Heart right ventricle (tissue), 16 donors: ENCODE results near the gene POLA1. TPM values are rescaled to one million over a fixed set of nuclear protein-coding genes. Genes with fewer than 3 reads are reported as not detected.

Experiments used
- ATAC-seq, 8 donors: fragments of 200-7000 bp; cut with Tn5 transposase; one replicate each; pipeline ENCODE4 v1.9.1; 2020; ENCODE audit warnings: mild to moderate bottlenecking in 8 of 8, moderate library complexity in 8 of 8, moderate number of reproducible peaks in 1 of 8
- DNase-seq, 2 donors: peaks; one replicate each; pipeline ENCODE4 v3.0.0-alpha.2; 2020
- H3K27ac ChIP-seq, 10 donors: fragments of 200-600 bp; sonication (generic) in 2 of 10; one replicate each; pipeline versions ENCODE4 v1.5.0 to v1.8.0; 2020 to 2022; ENCODE audit warnings: mild to moderate bottlenecking in 3 of 10
- H3K27me3 ChIP-seq, 7 donors: fragments of 200-600 bp; one replicate each; pipeline ENCODE4 v1.8.0; 2021 to 2022; ENCODE audit warnings: mild to moderate bottlenecking in 2 of 7
- H3K36me3 ChIP-seq, 9 donors: fragments of 200-600 bp; sonication (generic) in 1 of 9; one replicate each; pipeline versions ENCODE4 v1.5.0 to v1.8.0; 2020 to 2022; ENCODE audit warnings: mild to moderate bottlenecking in 2 of 9
- H3K4me1 ChIP-seq, 9 donors: fragments of 200-600 bp; sonication (generic) in 1 of 9; one replicate each; pipeline versions ENCODE4 v1.5.0 to v1.8.0; 2020 to 2022; ENCODE audit warnings: mild to moderate bottlenecking in 4 of 9
- H3K4me3 ChIP-seq, 10 donors: fragments of 200-600 bp; sonication (generic) in 2 of 10; one replicate each; pipeline versions ENCODE4 v1.5.0 to v1.8.0; 2020 to 2022; ENCODE audit warnings: mild to moderate bottlenecking in 7 of 10, moderate library complexity in 2 of 10
- H3K9me3 ChIP-seq, 11 donors: fragments of 200-600 bp in 10 of 11; sonication (generic) in 2 of 11; one replicate each; pipeline versions ENCODE4 v1.5.0 to v1.8.0; 2013 to 2022; ENCODE audit warnings: mild to moderate bottlenecking in 2 of 11, control low read depth in 1 of 11, moderate library complexity in 1 of 11
- CTCF ChIP-seq, 9 donors: fragments of 200-600 bp; sonication (generic) in 2 of 9; IDR thresholded peaks; one replicate each; pipeline versions ENCODE4 v1.5.0 to v1.8.0; 2021 to 2022; ENCODE audit warnings: antibody characterized with exemption in 9 of 9, mild to moderate bottlenecking in 5 of 9, moderate library complexity in 1 of 9
- WGBS, 2 donors: extraction: QIAGEN DNeasy Blood & Tissue Kit; methylation state at CpG; one replicate each; pipeline ENCODE4 v1.1.7; 2013; ENCODE audit warnings: inconsistent platforms in 1 of 2; 5-methylcytosine and 5-hydroxymethylcytosine counted together
- intact Hi-C, 10 donors: fragments of 100-400 bp; cut with DNase I; formaldehyde crosslinking; loops; one replicate each; pipeline versions ENCODE4 v1.11.1 to v1.14.2; 2022
- polyA plus RNA-seq, 2 donors: library from polyadenylated mRNA; stranded (reverse); fragments of 200-250 nt; gene quantifications; one replicate each; pipeline ENCODE4 v1.2.3, GENCODE V29; 2013
- total RNA-seq, 10 donors: library from RNA; stranded (reverse); fragmentation: NEBNext Ultra II Directional in 3 of 10; extraction: Animal tissue kit (Norgen Biotek cat#: 25700) in 3 of 10; gene quantifications; one replicate each; pipeline versions ENCODE4 v1.2.1 to v1.2.4, GENCODE V29; 2021 to 2023
- donor health status: Arrhythmogenic right ventricular cardiomyopathy.
- donor health status: ischemic (EF 13 %, LVEDD 7.1; RV severe dilation, severe dysfunction).
- donor health status: healthy with polysubstance abuse.
- donor health status: DM: no; HTN: yes; CAD: no.
- donor health status: DM: no; HTN: no; CAD: no.
- donor health status: ischemic (EF 25% LVEDD 6.9; RV normal size, moderate dysfunction).
- donor health status: ischemic (EF 25% LVEDD 5.7; RV mildly dilated, moderate dysfunction).
- donor health status: healthy.
- donor health status: DM: yes; HTN: yes; CAD: no.
- donor health status: Ischemic cardiomyopathy.
- donor health status: ischemic (EF 35%, LVEDD 5.7; RV mildly dilated, moderate dysfunction).
- donor health status: nonischemic (EF 11% LVEDD 7.7; RV severe dilation, severe dysfunction).
- donor health status: DM: yes; HTN: yes; CAD: no.
- donor health status: PGD.
- donor health status: ischemic (EF 29% LVEDD 5.4; RV normal size, mild dysfunction).
- donor health status: nonischemic (EF 23%, LVEDD 6.1; RV moderate dilation, normal function).

The POLA1 gene
- total and polyA plus RNA-seq, 12 donors = 2.6 to 8.5 (median 6.1) TPM

GRCh38 chrX:25011589-25012432 lies 318.1 kb downstream of the POLA1 start:
- no peak overlapping the region for H3K4me3 ChIP-seq
- WGBS, 2 donors = 4 to 11% methylated on average over 32 of the region's 32 CpGs
- no peak for ATAC-seq
- H3K4me1 ChIP-seq = peaks cover 0 to 25% (median 7%) of the 10 kb centered on the region in 9 donors
- H3K27me3 ChIP-seq = peaks cover 14 to 98% (median 92%) of the 10 kb centered on the region in 7 donors
- no peaks in the 10 kb centered on the region for H3K36me3 ChIP-seq
- no peak for DNase-seq
- H3K27ac ChIP-seq = no peak overlapping the region
- TF ChIP-seq CTCF (IDR thresholded peaks at IDR 0.05) = no peak
- intact Hi-C loops = no loop called here
- no peaks in the 10 kb centered on the region for H3K9me3 ChIP-seq

- Histone ChIP-seq H3K9me3 (no peaks in the 10 kb centered on the region), H3K4me3 (peak overlapping the region in 5 of 10 donors; percentile 10 to 24 (median 12)), H3K4me1 (peaks cover 0 to 25% (median 7%) of the 10 kb centered on the region in 9 donors), H3K36me3 (no peaks in the 10 kb centered on the region), H3K27me3 (peaks cover 12 to 98% (median 92%) of the 10 kb centered on the region in 7 donors), H3K27ac (no peak overlapping the region)
- intact Hi-C loops = no loop called here
- no peak for DNase-seq
- 0 to 1% methylated on average over 19 of the region's 19 CpGs for WGBS, 2 donors
- no peak for TF ChIP-seq CTCF (IDR thresholded peaks at IDR 0.05)
- peak in 2 of 8 donors; percentile 41 to 48 for ATAC-seq
These were observed 318.7 kb downstream of the POLA1 start for GRCh38 chrX:25012433-25012735.

- no peaks in the 10 kb centered on the region for H3K9me3 ChIP-seq
- no peak for TF ChIP-seq CTCF (IDR thresholded peaks at IDR 0.05)
- intact Hi-C loops = no loop called here
- DNase-seq (no peak), ATAC-seq (no peak)
- H3K4me1 ChIP-seq = peaks cover 0 to 25% (median 8%) of the 10 kb centered on the region in 9 donors
- 0 to 1% methylated on average over 26 to 92 of the region's 105 CpGs for WGBS, 2 donors
- no peak overlapping the region for H3K27ac ChIP-seq
- peak overlapping the region in 8 of 10 donors; percentile 5 to 32 (median 13) for H3K4me3 ChIP-seq
- H3K27me3 ChIP-seq = peaks cover 6 to 98% (median 92%) of the 10 kb centered on the region in 7 donors
- H3K36me3 ChIP-seq = no peaks in the 10 kb centered on the region
These were observed 319.3 kb downstream of the POLA1 start for GRCh38 chrX:25012793-25013631.

GRCh38 chrX:25013632-25014365 lies 320.1 kb downstream of the POLA1 start:
- no peak for ATAC-seq
- no peak for DNase-seq
- Histone ChIP-seq H3K4me3 (no peak overlapping the region), H3K4me1 (peaks cover 0 to 25% (median 8%) of the 10 kb centered on the region in 9 donors), H3K36me3 (no peaks in the 10 kb centered on the region), H3K27me3 (peaks cover 4 to 98% (median 92%) of the 10 kb centered on the region in 7 donors), H3K27ac (no peak overlapping the region), H3K9me3 (no peaks in the 10 kb centered on the region)
- 5 to 9% methylated on average over 9 to 36 of the region's 44 CpGs for WGBS, 2 donors
- TF ChIP-seq CTCF (IDR thresholded peaks at IDR 0.05) = no peak
- intact Hi-C loops = no loop called here
